SIG-M5 (cell line): Measurements from ENCODE around the gene P4HTM.

Experiments
- DNase-seq: peaks from one replicate; lab custom pipeline; 2025; lab: John Stamatoyannopoulos, UW

Gene P4HTM

DNA sequence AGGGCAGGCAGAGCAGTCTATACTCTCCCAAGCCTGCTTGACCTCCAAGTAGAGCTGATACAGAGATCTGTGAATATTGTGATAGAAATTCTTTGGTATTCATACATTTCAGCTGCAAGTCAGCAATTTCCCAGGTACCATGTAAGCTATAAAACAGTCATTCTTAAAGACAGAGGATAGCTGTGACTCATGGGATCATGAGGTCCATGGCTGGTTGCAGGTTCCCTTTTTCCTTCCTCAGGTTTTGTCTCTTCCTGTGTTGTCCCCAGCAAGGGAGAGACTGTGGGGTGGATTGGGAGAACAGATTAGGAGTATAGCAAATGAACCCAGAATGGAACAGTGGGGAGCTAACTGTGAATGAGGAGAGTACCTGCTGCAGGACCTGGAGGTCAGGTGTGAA lies 5.4 kb upstream of the P4HTM start:
- DNase-seq = no peak

DNA sequence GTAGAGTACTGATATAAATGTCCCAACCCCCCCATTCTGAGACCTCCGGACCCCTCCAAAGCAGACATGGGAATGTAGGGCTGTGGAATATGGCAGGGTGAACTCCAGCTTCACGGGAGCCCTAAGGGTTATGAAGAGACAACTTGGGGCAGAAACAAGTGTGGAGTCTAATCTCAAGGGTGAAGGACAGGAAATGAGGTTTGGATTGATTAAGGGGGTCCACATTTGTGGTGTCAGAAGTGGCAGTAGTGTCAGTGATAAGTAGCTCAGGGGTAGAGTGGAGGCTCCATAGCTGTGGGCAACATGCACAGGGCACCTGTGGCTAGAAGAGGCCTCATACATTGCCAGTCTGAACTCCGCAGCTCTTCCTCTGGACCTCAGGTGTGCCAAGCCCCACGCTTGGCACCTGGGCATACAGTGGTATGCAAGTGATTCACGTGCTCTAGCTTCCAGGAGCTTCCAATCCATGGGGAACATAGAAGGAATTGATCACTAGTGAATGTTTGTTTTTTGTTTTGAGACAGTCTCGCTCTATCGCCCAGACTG lies 4.1 kb upstream of the P4HTM start:
- DNase-seq = no peak

DNA sequence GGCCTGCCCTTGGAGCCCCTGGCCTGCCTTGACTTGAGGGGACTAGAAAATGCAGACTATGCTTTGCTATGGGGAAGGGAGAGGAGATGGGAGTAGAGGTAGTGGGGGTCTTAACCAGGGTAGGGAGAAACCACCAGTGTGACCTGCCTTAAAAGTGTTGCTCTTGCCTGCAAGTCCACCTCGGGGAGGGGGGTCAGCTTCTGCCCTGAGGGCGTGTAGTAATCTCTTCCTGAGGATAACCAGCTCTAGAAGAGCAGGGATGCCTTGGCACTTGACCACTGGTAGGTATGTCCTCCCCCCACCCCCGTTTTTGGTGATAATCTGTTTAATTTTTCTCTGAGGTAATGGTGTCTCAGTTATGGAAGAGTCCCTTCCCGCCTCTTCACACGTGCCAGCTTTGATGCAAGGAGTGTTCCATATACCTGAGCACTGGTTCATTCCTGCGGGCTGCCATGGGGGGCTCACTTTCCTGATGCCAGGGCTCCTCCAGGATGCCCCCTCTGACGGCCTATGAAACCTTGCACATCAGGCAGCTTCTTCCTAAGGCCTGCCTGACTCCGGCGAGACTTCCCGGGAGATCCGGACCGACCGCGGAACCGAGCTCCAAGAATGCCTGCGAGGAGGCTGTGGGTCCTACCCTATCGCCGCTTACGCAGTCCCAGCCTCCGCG lies 780 bp upstream of the P4HTM start:
- no peak for DNase-seq

DNA sequence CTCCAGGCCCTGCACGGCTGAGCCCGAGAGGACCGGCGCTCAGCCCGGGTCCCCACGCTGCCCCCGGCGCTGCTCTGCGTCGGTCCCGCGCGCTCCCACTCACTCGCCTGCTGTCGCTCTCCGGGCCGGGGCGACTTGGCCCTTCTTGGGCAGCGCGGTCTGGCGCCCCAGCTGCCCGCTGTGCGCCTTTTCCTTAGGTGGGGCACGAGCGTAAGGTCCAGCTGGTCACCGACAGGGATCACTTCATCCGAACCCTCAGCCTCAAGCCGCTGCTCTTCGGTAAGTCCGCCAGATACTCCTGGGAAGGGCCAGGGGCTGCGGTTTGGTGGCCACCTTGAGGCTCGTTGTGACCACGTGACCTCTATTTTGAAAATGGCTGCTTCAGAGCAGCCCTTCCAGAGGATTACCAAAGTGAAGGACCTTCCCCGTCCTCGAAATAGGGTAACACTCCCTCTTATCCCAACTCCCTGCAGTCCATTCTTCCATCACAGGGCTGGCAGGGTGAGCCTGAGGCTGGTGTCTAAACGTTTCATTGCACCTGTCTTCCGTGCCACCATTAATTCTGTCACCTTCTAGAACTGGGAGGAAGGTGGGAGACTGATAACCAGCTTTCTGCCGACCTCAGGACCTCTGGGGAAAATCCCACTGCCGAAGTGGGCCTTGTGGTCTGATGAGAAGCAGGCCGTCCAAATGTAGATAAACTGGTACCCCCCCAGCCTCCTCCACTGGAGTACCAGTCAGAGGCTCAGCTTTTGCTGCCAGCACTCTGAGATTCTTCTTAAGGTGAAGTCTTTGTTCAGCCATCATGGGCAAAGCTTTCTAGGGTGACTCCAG lies 812 bp downstream of the P4HTM start:
- DNase-seq = no peak

DNA sequence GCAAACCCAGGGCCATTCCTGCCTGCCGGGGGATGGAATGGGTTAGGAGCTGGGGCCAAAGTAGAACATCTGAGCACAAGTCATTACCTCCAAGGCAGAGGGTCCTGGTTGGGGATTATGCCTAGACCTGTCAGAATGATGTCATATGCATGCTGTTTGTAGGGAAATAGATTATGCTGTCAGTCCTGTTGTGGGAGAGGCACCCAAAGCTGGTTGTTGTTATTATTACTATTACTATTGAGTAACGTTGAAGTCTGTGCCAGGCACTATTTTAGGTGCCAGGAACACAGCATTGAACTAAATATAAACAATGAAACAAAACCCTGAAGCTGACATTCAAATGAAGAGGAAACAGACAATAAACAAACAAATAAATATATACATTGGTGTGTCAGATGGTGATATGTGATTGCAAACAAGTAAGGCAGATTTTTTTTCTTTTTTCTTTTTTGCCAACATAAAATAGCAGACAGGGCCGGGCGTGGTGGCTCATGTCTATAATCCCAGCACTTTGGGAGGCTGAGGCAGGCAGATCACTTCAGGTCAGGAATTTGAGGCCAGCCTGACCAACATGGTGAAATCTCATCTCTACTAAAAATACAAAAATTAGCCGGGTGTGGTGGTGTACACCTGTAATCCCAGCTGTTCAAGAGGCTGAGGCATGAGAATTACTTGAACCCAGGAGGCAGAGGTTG lies 2.0 kb downstream of the P4HTM start:
- no peak for DNase-seq

DNA sequence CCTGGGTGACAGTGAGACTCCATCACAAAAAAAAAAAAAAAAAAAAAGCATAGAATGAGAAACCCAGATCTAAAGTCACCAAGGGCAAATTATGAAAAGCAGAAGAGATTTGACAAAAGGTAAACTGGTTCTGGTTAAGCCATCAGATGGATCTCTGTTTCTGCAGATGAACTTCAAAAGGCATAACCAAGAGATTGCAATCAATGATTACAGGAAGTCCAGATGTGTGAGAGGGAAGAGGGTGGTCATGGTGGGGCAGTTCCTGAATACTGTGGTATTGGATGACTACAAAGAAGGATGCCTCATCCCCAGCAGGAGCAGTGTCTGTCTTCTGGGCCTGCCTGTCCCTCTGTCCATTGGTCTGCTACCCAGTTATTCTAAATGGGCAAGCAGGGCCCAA lies 3.8 kb downstream of the P4HTM start:
- no peak for DNase-seq

DNA sequence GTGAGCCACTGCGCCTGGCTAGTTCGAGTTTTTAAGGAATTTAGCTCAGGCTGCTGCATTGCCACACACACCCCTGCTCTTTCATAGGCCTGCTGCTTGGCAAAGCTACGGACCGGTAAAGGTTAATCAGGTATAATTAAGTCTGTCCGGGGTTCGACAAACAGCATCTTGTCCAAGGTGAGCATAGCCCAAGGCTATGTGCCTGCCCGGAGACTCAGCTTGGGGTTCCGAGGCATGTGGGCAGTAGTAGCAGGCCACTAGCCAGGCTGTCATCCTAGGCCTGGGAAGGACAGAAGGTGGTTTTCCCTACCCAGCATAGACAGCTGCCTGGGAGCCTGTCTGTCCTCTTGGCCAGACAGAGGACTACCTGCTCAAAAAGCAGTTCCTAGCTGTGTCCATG lies 6.6 kb downstream of the P4HTM start:
- DNase-seq = no peak

DNA sequence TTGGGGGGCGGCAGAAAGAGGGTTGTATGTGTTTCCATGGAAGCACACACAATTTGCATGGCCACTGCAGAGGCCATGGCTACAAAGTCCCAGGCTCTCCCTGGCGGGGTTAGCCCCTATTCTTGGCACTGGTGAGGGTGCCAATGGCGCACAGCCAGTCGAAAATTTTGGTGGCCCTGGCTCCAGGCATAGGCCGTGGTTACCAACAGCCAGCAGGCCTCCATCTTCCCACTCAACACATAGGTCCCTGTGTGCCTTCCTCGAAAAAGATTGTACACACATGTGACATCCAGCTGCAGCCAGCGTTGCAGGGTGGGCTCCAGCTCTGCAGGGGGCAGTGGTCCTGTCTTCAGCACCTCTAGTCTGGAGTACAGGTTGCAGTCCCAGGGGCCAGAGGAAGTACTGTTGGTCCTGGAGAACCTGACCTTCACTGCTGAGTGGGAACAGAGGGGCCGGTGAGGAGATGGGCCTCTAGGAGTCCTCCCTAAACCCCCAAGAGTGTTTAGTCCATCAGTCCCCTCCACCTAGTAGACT lies 7.1 kb downstream of the P4HTM start:
- no peak for DNase-seq

DNA sequence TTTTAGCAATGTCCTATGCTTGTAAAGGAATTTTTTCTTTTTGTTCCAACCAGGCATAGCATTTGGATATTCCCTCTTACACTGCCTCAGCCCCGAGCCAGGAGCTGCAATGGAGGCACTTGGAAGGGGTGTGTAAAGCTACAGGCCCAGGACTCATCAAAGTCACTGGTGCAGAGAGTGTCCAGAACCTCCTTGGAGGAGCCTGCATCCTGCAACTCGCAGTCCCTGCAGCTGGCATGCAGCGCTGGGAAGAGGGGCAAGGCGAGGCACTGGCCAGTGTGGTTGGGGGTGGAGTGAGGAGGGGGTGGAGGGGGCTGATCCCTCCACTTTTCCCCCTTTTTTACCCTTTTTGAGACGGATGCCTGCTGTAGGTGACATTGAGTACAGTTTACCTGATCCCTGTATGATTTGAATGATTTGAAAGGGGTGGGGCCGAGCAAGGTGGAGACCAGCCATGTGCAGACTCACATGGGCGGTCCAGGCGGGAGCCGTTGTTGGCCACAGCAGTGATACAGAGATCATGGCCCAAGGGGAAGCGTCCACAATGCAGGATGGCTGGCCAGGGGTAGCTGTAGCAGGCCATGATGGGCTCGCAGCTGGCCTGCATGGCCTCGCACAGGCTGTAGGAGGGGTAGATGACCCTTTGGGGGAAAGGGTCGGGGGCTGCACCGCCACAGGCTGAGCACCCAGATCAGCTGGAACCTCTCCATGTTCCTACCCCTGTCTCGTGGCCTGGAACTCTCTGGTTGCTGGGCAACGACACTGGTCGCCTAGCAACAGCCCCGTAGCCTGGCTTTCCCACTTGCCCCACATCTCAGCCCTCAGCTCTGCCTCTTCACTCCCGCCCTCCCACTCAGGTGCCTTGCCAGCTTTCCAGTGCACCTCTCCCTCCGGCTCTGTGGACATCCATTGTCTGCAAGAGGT lies 7.9 kb downstream of the P4HTM start:
- DNase-seq = no peak

DNA sequence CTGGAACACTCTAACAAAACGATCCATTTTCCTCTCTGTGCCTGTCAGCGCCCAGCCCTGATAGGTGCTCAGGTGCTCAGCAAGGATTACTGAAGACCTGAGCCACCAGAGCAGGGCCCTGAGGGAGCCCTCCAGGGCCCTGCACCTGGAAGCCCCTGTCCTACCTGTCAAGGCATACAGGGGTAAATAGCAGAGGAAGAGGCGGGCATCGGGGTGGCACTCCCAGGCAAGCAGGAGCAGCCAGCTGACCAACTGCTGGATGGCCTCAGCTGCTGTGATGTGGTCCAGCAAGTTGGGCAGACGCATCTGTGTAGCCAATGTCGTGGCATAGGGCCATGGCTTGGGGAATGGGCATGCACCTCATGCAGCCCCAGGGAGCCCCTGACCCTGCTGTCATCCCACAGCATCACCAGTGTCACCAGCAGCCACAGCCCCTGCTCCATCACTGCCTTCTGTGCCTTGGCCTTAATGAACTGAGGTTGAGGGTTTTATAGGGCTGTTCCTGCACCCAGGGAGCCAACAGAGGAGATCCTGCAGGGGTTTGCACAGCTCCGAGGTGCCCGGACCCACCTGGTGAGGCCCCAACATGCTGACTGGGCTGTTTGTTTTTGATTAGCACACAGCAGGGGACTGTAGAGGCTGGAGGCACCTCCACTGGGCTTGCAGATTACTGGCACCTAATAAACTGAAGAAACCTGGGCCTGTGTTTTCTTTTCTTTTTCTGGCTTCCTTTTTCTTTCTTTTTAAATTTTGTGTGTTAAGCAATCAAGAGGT lies 9.2 kb downstream of the P4HTM start:
- no peak for DNase-seq

DNA sequence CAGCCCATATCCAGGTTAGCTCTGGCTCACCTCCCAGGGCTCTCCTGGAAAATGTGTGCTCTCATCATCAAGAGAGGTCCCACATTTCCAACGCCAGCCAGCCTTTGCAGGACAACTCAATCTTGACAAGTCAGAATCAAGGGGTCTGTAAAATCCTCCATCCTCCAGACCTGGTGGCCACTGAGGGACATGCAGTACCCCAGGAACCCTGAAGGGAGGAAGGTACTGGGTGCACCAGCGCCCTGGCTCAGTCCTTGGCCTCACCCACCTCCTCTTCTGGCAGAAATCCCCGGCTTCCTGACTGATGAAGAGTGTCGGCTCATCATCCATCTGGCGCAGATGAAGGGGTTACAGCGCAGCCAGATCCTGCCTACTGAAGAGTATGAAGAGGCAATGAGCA lies 11.1 kb downstream of the P4HTM start:
- no peak for DNase-seq

DNA sequence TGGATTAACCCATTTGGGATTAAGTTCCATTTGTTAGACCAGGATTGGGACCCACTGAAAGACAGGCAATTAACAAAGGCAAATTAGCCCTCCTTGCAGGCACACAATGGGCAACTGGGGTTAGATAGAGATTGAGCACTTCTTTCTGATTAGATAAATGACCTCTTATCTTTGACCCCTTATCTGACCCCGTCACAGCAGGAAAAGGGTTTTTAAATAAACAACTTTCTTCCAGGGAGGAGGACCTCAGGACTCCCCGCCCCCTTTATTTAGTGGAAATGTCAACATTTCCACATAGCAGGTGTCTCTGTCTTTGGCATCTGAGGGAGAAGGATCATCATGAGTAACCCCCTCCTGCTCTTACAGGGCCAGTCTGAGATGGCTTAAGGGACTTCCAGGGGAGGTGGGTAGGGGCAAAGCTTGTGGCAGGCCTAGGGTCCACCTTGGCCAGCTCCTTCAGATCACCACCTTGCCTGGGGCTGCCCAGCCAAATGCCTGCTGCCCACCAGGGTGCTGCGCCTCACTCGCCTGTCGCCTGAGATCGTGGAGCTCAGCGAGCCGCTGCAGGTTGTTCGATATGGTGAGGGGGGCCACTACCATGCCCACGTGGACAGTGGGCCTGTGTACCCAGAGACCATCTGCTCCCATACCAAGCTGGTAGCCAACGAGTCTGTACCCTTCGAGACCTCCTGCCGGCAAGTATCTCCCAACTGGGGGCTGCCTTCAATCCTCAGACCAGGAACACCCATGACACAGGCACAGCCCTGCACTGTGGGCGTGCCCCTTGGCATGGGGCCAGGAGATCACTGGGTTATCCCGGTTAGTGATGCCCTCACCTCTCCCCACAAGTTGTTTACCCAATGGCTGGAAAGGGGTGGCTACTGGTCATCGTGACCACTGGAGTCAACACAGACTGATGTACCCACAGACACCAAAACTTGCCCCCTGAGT lies 14.6 kb downstream of the P4HTM start:
- no peak for DNase-seq

DNA sequence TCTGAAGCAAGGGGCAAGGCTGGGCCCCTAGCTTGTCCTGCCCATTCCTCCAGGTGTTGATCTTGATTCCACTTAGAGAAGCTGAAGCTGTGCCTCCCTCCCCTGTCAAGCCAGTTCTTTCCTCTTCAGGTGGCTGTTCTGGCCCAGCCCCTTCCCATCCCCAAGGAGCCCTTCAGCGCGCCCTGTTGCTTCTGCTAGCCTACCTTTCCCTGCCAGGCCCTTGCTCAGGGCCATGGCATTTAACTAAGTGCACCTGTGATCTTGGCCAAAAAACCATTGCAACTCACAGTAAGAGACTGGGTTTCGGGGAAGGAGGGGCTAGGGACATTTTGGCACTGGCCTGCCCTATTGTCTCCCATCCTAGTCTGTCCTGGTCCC lies 15.3 kb downstream of the P4HTM start:
- DNase-seq = no peak

DNA sequence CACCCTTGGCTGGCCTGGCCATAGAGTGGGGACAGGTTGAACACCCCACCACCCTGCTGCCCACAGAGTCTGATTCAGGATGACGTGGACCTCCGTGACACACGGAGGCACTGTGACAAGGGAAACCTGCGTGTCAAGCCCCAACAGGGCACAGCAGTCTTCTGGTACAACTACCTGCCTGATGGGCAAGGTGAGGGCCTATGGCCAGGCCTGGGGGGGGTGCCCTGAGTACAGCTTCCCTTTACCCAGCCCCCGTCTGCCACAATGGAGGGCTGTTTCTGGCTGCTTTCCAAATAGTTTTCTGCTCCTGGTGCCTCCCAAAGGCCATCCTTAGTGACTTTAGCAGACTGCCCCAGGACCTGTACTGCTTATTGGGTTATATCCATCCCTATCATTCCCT lies 16.0 kb downstream of the P4HTM start:
- no peak for DNase-seq

DNA sequence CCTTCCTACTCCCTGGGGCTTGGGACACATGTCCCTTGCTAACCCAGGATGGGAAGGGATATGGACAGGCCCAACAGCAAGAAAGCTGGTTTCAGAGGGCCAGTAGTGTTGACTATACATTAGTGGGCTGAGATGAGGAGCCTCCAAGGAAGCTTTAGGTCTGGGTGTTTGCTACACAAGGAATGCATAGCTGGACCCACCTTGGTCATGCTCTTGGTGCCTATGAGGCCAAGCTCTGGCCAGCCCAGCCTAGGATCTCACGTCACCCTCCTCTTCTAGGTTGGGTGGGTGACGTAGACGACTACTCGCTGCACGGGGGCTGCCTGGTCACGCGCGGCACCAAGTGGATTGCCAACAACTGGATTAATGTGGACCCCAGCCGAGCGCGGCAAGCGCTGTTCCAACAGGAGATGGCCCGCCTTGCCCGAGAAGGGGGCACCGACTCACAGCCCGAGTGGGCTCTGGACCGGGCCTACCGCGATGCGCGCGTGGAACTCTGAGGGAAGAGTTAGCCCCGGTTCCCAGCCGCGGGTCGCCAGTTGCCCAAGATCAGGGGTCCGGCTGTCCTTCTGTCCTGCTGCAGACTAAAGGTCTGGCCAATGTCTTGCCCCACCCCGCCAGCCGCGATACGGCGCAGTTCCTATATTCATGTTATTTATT lies 16.5 kb downstream of the P4HTM start:
- no peak for DNase-seq

DNA sequence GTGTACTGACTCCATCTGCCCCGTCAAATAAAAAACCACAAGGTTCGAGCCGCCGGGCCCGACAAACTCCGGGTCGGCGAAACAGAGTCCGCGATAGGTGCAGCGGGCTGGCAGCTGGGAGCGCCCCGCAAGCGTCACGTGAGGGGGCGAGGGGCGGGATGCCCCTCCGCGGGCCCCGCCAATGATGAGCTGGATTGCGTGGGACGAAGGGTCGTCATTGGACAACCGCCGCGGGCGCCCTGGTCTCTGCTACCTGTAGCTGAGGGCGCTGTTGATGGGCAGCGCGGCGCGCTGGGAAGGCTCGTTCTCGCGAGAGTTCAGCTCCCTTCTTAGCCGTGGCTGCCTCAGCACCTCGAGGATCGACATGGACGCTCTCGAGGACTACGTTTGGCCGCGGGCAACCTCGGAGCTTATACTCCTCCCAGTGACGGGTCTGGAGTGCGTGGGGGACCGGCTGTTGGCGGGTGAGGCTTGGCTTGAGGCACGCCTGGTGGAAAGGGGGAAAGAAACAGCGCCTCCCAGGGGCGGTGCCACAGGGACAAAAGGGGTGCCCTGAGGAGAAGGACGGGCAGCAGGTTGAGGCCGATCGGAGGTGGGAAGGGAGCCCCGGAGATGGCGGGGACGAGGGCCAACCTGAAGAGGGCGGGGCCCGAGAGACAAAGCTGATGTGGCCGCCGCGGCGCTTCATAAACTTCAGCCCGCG lies 17.2 kb downstream of the P4HTM start, which contains the start of gene WDR6:
TSS of gene WDR6 (plus strand) at position 324 of the 703 bp plus-strand sequence. CDS start at position 365, 41 bp downstream.
- DNase-seq = peak; percentile 91

DNA sequence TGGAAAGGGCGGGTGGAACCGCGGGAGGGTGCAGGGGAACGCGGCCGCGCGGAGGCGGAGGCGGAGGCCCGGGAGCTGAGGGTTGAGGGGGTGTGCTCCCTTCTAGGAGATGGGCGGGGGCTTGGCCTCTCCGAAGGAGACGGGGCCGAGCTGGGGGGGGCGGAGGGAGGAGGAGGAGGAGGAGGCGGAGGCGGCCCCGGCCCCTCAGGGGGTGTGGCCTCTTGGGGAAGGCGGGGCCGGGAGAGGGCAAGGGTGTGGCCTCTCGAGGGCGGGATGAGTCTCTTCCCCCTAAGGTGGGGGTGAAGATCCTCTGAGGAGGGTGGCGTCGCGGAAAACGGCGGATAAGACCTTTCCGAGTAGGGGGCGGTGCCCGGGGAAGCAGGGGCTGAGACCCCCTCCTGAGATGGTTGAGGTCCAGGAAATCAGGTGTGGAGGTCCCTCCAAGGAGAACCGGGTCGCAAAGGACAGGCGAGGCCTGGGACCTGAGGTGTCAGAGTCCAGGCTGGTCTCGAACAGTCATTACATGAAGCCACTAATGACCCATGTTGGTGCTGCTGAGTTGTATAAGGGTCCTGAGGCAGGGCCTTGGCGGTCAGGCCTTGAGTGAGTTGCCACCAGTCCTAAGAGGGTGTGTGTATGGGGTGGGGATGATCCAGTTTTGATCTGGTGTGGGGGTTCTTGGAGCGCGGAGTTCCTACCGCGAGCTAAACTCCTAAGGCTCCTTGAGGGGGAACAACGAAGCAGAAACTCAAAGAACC lies 17.9 kb downstream of the P4HTM start:
- DNase-seq = peak; percentile 45
